Smooth muscle cell (in vitro differentiated cells): ENCODE measurements around the gene SIPA1L3. TPM values are rescaled to one million over a fixed set of nuclear protein-coding genes. Genes with fewer than 3 reads are reported as not detected.

Experiments
- DNase-seq: peaks from one replicate; lab custom pipeline; 2025; ENCODE audit not compliant: unreplicated experiment; lab: John Stamatoyannopoulos, UW
- H2AFZ ChIP-seq: fragments of 200-600 bp; sonication (generic); 2 replicates; pipeline ENCODE4 v1.6.0; 2016; ENCODE audit warnings: antibody characterized with exemption, low read depth, mild to moderate bottlenecking
- H3F3A ChIP-seq: fragments of 200-600 bp; sonication (generic); 2 replicates; pipeline ENCODE4 v1.6.0; 2017; ENCODE audit warnings: antibody characterized with exemption, low read depth
- H3K27ac ChIP-seq: fragments of 200-600 bp; sonication (generic); 2 replicates; pipeline ENCODE4 v1.5.1; 2016; ENCODE audit warnings: low read depth, mild to moderate bottlenecking
- H3K27me3 ChIP-seq: fragments of 200-600 bp; sonication (generic); 2 replicates; pipeline ENCODE4 v1.6.1; 2016; ENCODE audit warnings: low read depth, mild to moderate bottlenecking
- H3K36me3 ChIP-seq: fragments of 200-600 bp; sonication (generic); 2 replicates; pipeline ENCODE4 v1.5.1; 2016; ENCODE audit warnings: low read depth
- H3K4me1 ChIP-seq: fragments of 200-600 bp; sonication (generic); 2 replicates; pipeline ENCODE4 v1.5.1; 2016; ENCODE audit warnings: low read depth
- H3K4me2 ChIP-seq: fragments of 200-600 bp; sonication (generic); 2 replicates; pipeline ENCODE4 v1.6.0; 2016; ENCODE audit warnings: mild to moderate bottlenecking
- H3K4me3 ChIP-seq: fragments of 200-600 bp; sonication (generic); 2 replicates; pipeline ENCODE4 v1.5.1; 2016; ENCODE audit warnings: mild to moderate bottlenecking
- H3K79me2 ChIP-seq: fragments of 200-600 bp; sonication (generic); 2 replicates; pipeline ENCODE4 v1.6.0; 2016; ENCODE audit warnings: low read depth, mild to moderate bottlenecking
- H3K9ac ChIP-seq: fragments of 200-600 bp; sonication (generic); 2 replicates; pipeline ENCODE4 v1.6.0; 2016; ENCODE audit warnings: low read depth
- H3K9me3 ChIP-seq: fragments of 200-600 bp; sonication (generic); replicated peaks from 2 replicates; pipeline ENCODE4 v1.5.1; 2016; ENCODE audit warnings: low read depth
- H4K20me1 ChIP-seq: fragments of 200-600 bp; sonication (generic); 2 replicates; pipeline ENCODE4 v1.6.0; 2016; ENCODE audit warnings: low read depth
- CTCF ChIP-seq: fragments of 200-600 bp; sonication (generic); IDR thresholded peaks from 2 replicates; pipeline ENCODE4 v1.5.1; 2017; ENCODE audit warnings: borderline replicate concordance, mild to moderate bottlenecking, antibody characterized with exemption; ENCODE audit not compliant: insufficient read depth, poor library complexity, severe bottlenecking
- WGBS: methylation state at CpG from one replicate; pipeline ENCODE4 v1.1.7; 2016; ENCODE audit warnings: low lambda C conversion rate; 5-methylcytosine and 5-hydroxymethylcytosine counted together
- polyA plus RNA-seq: library from polyadenylated mRNA; unstranded; fragments of >200 nt; fragmentation: Nextera tagmentation; extraction: Ambion mirVana; gene quantifications from 2 replicates; pipeline ENCODE4 v1.2.1, GENCODE V29; 2016
- total RNA-seq: library from RNA; depleted of rRNA; stranded (reverse); fragments of >200 nt; gene quantifications from 2 replicates; pipeline ENCODE4 v1.2.3, GENCODE V29; 2014

SIPA1L3 gene
- total and polyA plus RNA-seq, 2 experiments from 2014 or later: 6.5 to 7.6 TPM

- no peaks in the 10 kb centered on the region for H3K9me3 ChIP-seq
- no peak for TF ChIP-seq CTCF
- WGBS: 92% methylated on average over 3 of the region's 3 CpGs
- no peaks in the 10 kb centered on the region for H3K27me3 ChIP-seq
- DNase-seq: no peak
- H3K9ac ChIP-seq: no peak overlapping the region
- H3K27ac ChIP-seq: no peak overlapping the region
- H3K4me1 ChIP-seq: peaks cover 11% of the 10 kb centered on the region
- no peak overlapping the region for H2AFZ ChIP-seq
- no peaks in the 10 kb centered on the region for H4K20me1 ChIP-seq
- H3K79me2 ChIP-seq: no peaks in the 10 kb centered on the region
- no peaks in the 10 kb centered on the region for H3K36me3 ChIP-seq
- H3K4me2 ChIP-seq: no peak overlapping the region
- H3F3A ChIP-seq: no peaks in the 10 kb centered on the region
- no peak overlapping the region for H3K4me3 ChIP-seq
Measured at GRCh38 chr19:37925212-37925611, 18.2 kb downstream of the SIPA1L3 start.

GRCh38 chr19:37926255-37926654 lies 19.2 kb downstream of the SIPA1L3 start:
- H3K4me1 ChIP-seq: peaks cover 11% of the 10 kb centered on the region
- no peak overlapping the region for H3K27ac ChIP-seq
- H3K9me3 ChIP-seq: no peaks in the 10 kb centered on the region
- WGBS: 95% methylated on average over 10 of the region's 10 CpGs
- peaks cover 2% of the 10 kb centered on the region for H4K20me1 ChIP-seq
- no peak overlapping the region for H3K4me2 ChIP-seq
- DNase-seq: no peak
- no peaks in the 10 kb centered on the region for H3K36me3 ChIP-seq
- no peak overlapping the region for H3K4me3 ChIP-seq
- H3K9ac ChIP-seq: no peak overlapping the region
- no peak overlapping the region for H2AFZ ChIP-seq
- no peaks in the 10 kb centered on the region for H3K79me2 ChIP-seq
- H3K27me3 ChIP-seq: no peaks in the 10 kb centered on the region
- H3F3A ChIP-seq: no peaks in the 10 kb centered on the region
- no peak for TF ChIP-seq CTCF

- no peak for DNase-seq
- Histone ChIP-seq H3F3A (no peaks in the 10 kb centered on the region), H3K79me2 (no peaks in the 10 kb centered on the region), H3K4me2 (no peak overlapping the region), H3K27ac (no peak overlapping the region), H3K9me3 (no peaks in the 10 kb centered on the region), H3K36me3 (no peaks in the 10 kb centered on the region), H3K4me1 (peaks cover 16% of the 10 kb centered on the region), H4K20me1 (peaks cover 7% of the 10 kb centered on the region), H2AFZ (no peak overlapping the region), H3K4me3 (no peak overlapping the region), H3K9ac (no peak overlapping the region), H3K27me3 (no peaks in the 10 kb centered on the region)
- no peak for TF ChIP-seq CTCF
- WGBS: 92% methylated on average over 5 of the region's 5 CpGs
Measured at GRCh38 chr19:37926711-37927110, 19.7 kb downstream of the SIPA1L3 start.

GRCh38 chr19:37928527-37929286 lies 21.7 kb downstream of the SIPA1L3 start:
- H3K36me3 ChIP-seq: no peaks in the 10 kb centered on the region
- H2AFZ ChIP-seq: no peak overlapping the region
- H3K9me3 ChIP-seq: no peaks in the 10 kb centered on the region
- no peaks in the 10 kb centered on the region for H3F3A ChIP-seq
- WGBS: 72% methylated on average over 5 of the region's 5 CpGs
- no peaks in the 10 kb centered on the region for H3K27me3 ChIP-seq
- H3K79me2 ChIP-seq: no peaks in the 10 kb centered on the region
- no peak for DNase-seq
- peaks cover 30% of the 10 kb centered on the region for H3K4me1 ChIP-seq
- no peak for TF ChIP-seq CTCF
- peaks cover 16% of the 10 kb centered on the region for H4K20me1 ChIP-seq
- H3K4me3 ChIP-seq: no peak overlapping the region
- H3K4me2 ChIP-seq: no peak overlapping the region
- no peak overlapping the region for H3K9ac ChIP-seq
- no peak overlapping the region for H3K27ac ChIP-seq
